SK-N-SH (cell line): ENCODE results near the gene ADGRG7. TPM values are rescaled to one million over a fixed set of nuclear protein-coding genes. Genes with fewer than 3 reads are reported as not detected.

Experiments used
- CTCF ChIA-PET: fragments of 300-600, 350-600 bp; formaldehyde crosslinking; extraction: SDS; loops from one replicate; lab custom pipeline; 2021; lab: Yijun Ruan, JAX
- POLR2A ChIA-PET: fragments of 350-600 bp; sonication (Branson Sonifier 250); formaldehyde crosslinking; extraction: SDS; loops from one replicate; lab custom pipeline; 2020; ENCODE audit warnings: antibody characterized with exemption, inconsistent platforms; lab: Yijun Ruan, JAX
- DNase-seq: peaks from one replicate; pipeline ENCODE4 v3.0.0; 2012
- H2AFZ ChIP-seq: fragments of 200-600 bp; sonication (generic); 2 replicates; pipeline ENCODE4 v1.8.1; 2016; ENCODE audit warnings: antibody characterized with exemption, mild to moderate bottlenecking, low read depth
- H3F3A ChIP-seq: fragments of 200-600 bp; sonication (generic); replicated peaks from 2 replicates; pipeline ENCODE3; 2016; ENCODE audit warnings: antibody characterized with exemption, mild to moderate bottlenecking; ENCODE audit not compliant: insufficient read depth
- H3K27ac ChIP-seq, 2 experiments: fragments of 200-500 bp in 1 of 2; fragments of 200-600 bp in 1 of 2; sonication (Bioruptor generic) in 1 of 2; sonication (generic), shearing (Covaris generic) in 1 of 2; 2 replicates each; pipeline versions ENCODE4 v1.5.1 to v1.6.1; 2014 to 2016; ENCODE audit warnings: low read depth in 2 of 2, inconsistent platforms in 1 of 2, low read length in 1 of 2, mild to moderate bottlenecking in 1 of 2, mixed read lengths in 1 of 2
- H3K27me3 ChIP-seq: fragments of 200-600 bp; sonication (generic), shearing (Covaris generic); 2 replicates; pipeline ENCODE4 v1.6.1; 2016; ENCODE audit warnings: mixed run types; ENCODE audit not compliant: insufficient read depth
- H3K36me3 ChIP-seq, 2 experiments: fragments of 200-500 bp in 1 of 2; fragments of 200-600 bp in 1 of 2; sonication (Bioruptor generic) in 1 of 2; sonication (generic) in 1 of 2; replicated peaks in 1 of 2; 2 replicates each; pipeline versions ENCODE3 to v1.5.1; 2014 to 2016; ENCODE audit warnings: low read length in 1 of 2, mild to moderate bottlenecking in 1 of 2; ENCODE audit not compliant: insufficient read depth in 2 of 2, control insufficient read depth in 1 of 2
- H3K4me1 ChIP-seq, 2 experiments: fragments of 200-500 bp in 1 of 2; fragments of 200-600 bp in 1 of 2; sonication (Bioruptor generic) in 1 of 2; sonication (generic), shearing (Covaris generic) in 1 of 2; 2 replicates each; pipeline versions ENCODE4 v1.5.1 to v1.6.1; 2014 to 2016; ENCODE audit warnings: low read depth in 1 of 2, low read length in 1 of 2, mixed run types in 1 of 2; ENCODE audit not compliant: insufficient read depth in 2 of 2, control insufficient read depth in 1 of 2
- H3K4me2 ChIP-seq: fragments of 200-600 bp; sonication (generic), shearing (Covaris generic); 2 replicates; pipeline ENCODE4 v1.6.1; 2017; ENCODE audit warnings: mixed run types
- H3K4me3 ChIP-seq, 2 experiments: fragments of 200-500 bp in 1 of 2; fragments of 200-600 bp in 1 of 2; sonication (Bioruptor generic) in 1 of 2; sonication (generic), shearing (Covaris generic) in 1 of 2; 2 replicates each; pipeline versions ENCODE4 v1.5.1 to v1.8.1; 2014 to 2016; ENCODE audit warnings: low read depth in 2 of 2, inconsistent platforms in 1 of 2, low read length in 1 of 2, mild to moderate bottlenecking in 1 of 2, mixed read lengths in 1 of 2, moderate library complexity in 1 of 2
- H3K79me2 ChIP-seq: fragments of 200-600 bp; sonication (generic); 2 replicates; pipeline ENCODE4 v1.8.1; 2017; ENCODE audit warnings: mild to moderate bottlenecking; ENCODE audit not compliant: insufficient read depth
- H3K9ac ChIP-seq: fragments of 200-600 bp; sonication (generic); 2 replicates; pipeline ENCODE4 v1.6.1; 2017; ENCODE audit warnings: mixed run types
- H3K9me2 ChIP-seq: fragments of 200-600 bp; sonication (generic); 2 replicates; pipeline ENCODE4 v1.6.1; 2017; ENCODE audit warnings: mixed run types
- H3K9me3 ChIP-seq: fragments of 200-600 bp; sonication (generic); 2 replicates; pipeline ENCODE4 v1.6.1; 2017; ENCODE audit warnings: mixed run types, mild to moderate bottlenecking, moderate library complexity
- H4K20me1 ChIP-seq: fragments of 200-600 bp; sonication (generic); 2 replicates; pipeline ENCODE4 v1.6.1; 2017; ENCODE audit warnings: mild to moderate bottlenecking, mixed run types; ENCODE audit not compliant: insufficient read depth
- CTCF ChIP-seq: fragments of 200-600 bp; sonication (generic); IDR thresholded peaks from 2 replicates; pipeline ENCODE4 v1.6.1; 2017; ENCODE audit warnings: antibody characterized with exemption, mild to moderate bottlenecking, moderate library complexity
- ELF1 ChIP-seq: IDR thresholded peaks from 2 replicates; pipeline ENCODE4 v1.4.0; 2012
- EZH2phosphoT487 ChIP-seq: fragments of 200-600 bp; sonication (generic); IDR thresholded peaks from 2 replicates; pipeline ENCODE4 v1.6.1; 2017; ENCODE audit warnings: low read depth, mixed run types, mild to moderate bottlenecking, antibody characterized with exemption, moderate library complexity, borderline replicate concordance
- FOXM1 ChIP-seq: IDR thresholded peaks from 2 replicates; pipeline ENCODE4 v1.4.0; 2012; ENCODE audit warnings: low read depth, mild to moderate bottlenecking
- GABPA ChIP-seq: IDR thresholded peaks from 2 replicates; pipeline ENCODE4 v1.4.0; 2012; ENCODE audit warnings: low read depth, mild to moderate bottlenecking
- GATA2 ChIP-seq: sonication (generic); formaldehyde crosslinking; IDR thresholded peaks from 2 replicates; pipeline ENCODE4 v1.5.0; 2020; ENCODE audit warnings: mild to moderate bottlenecking, missing genetic modification reagents
- MAX ChIP-seq: IDR thresholded peaks from 2 replicates; pipeline ENCODE4 v1.4.0; 2012; ENCODE audit warnings: low read depth
- MXI1 ChIP-seq: IDR thresholded peaks from 2 replicates; pipeline ENCODE4 v1.6.1; 2012; ENCODE audit warnings: mild to moderate bottlenecking, low read depth, low read length, improper control_type of control experiment
- NFIC ChIP-seq: IDR thresholded peaks from 2 replicates; pipeline ENCODE4 v1.4.0; 2012; ENCODE audit warnings: borderline replicate concordance
- NRF1 ChIP-seq: IDR thresholded peaks from 2 replicates; pipeline ENCODE4 v1.6.1; 2012; ENCODE audit warnings: low read depth, mild to moderate bottlenecking, low read length
- RAD21 ChIP-seq: IDR thresholded peaks from 2 replicates; pipeline ENCODE4 v1.6.1; 2012; ENCODE audit warnings: mild to moderate bottlenecking, low read length
- REST ChIP-seq: IDR thresholded peaks from 2 replicates; pipeline ENCODE4 v1.6.1; 2012; ENCODE audit warnings: mild to moderate bottlenecking, low read depth, low read length, moderate library complexity
- RFX5 ChIP-seq: IDR thresholded peaks from 2 replicates; pipeline ENCODE4 v1.6.1; 2012; ENCODE audit warnings: mild to moderate bottlenecking, improper control_type of control experiment, low read length
- SIN3A ChIP-seq: IDR thresholded peaks from 2 replicates; pipeline ENCODE4 v1.6.1; 2012; ENCODE audit warnings: low read depth, mild to moderate bottlenecking, low read length, moderate library complexity, borderline replicate concordance
- USF2 ChIP-seq: fragments of 150-350 bp; IDR thresholded peaks from 2 replicates; pipeline ENCODE4 v1.6.1; 2017; ENCODE audit warnings: antibody characterized with exemption, low read length, low read depth, borderline replicate concordance
- ZBTB33 ChIP-seq: IDR thresholded peaks from 2 replicates; pipeline ENCODE4 v1.4.0; 2012; ENCODE audit warnings: low read depth, borderline replicate concordance
- WGBS: methylation state at CpG from one replicate; pipeline ENCODE4 v1.1.6; 2017; ENCODE audit warnings: low lambda C conversion rate; 5-methylcytosine and 5-hydroxymethylcytosine counted together
- polyA plus RNA-seq, 3 experiments: library from polyadenylated mRNA; depleted of rRNA; stranded (reverse); fragments of >200 nt; gene quantifications; 2 replicates each; pipeline ENCODE4 v1.2.3, GENCODE V29; 2012

Gene ADGRG7
- polyA plus RNA-seq, 1 of the 3 experiments (the other 2 are of a cell fraction): not detected

GRCh38 chr3:100630664-100631063, 21.3 kb downstream of the ADGRG7 start:
- ChIA-PET CTCF (no interaction called here), POLR2A (no interaction called here)
- Histone ChIP-seq H2AFZ (no peak overlapping the region), H3K9me2 (no peaks in the 10 kb centered on the region), H3K79me2 (no peaks in the 10 kb centered on the region), H3K9ac (no peak overlapping the region), H3K4me1 (no peaks in the 10 kb centered on the region), H3K36me3 (no peaks in the 10 kb centered on the region)
- no peak for DNase-seq
- no peak for TF ChIP-seq SIN3A
- TF ChIP-seq GABPA: no peak
- TF ChIP-seq ELF1: no peak
- TF ChIP-seq MXI1: no peak
- TF ChIP-seq NRF1: no peak
- no peak for TF ChIP-seq EZH2phosphoT487
- TF ChIP-seq NFIC: no peak
- no peak for TF ChIP-seq RAD21
- no peak for TF ChIP-seq GATA2
- TF ChIP-seq CTCF: no peak
- no peak for TF ChIP-seq FOXM1
- no peak for TF ChIP-seq MAX
- no peak for TF ChIP-seq RFX5
- TF ChIP-seq ZBTB33: no peak
- TF ChIP-seq USF2: no peak
- TF ChIP-seq REST: no peak
- TF ChIP-seq, all 33 proteins: peak for 0
- WGBS: 94% methylated on average over 1 of the region's 1 CpG
- Histone ChIP-seq H3K4me2 (no peak overlapping the region), H3K27me3 (no peaks in the 10 kb centered on the region), H3F3A (no peaks in the 10 kb centered on the region), H4K20me1 (no peaks in the 10 kb centered on the region), H3K9me3 (no peaks in the 10 kb centered on the region), H3K4me3 (no peak overlapping the region), H3K27ac (no peak overlapping the region)
